22Rv1 (cell line): ENCODE results near the gene MEGF11.

Source experiments
- ZFX ChIP-seq: fragments of 450-650 bp; IDR thresholded peaks from 2 replicates; pipeline ENCODE4 v1.6.1; 2017; ENCODE audit warnings: antibody characterized with exemption, borderline replicate concordance
- TF ChIP-seq, protein P1 (sequence below): fragments of 450-650 bp; IDR thresholded peaks from 2 replicates; pipeline ENCODE4 v1.5.1; 2017; ENCODE audit warnings: mild to moderate bottlenecking

DNA sequence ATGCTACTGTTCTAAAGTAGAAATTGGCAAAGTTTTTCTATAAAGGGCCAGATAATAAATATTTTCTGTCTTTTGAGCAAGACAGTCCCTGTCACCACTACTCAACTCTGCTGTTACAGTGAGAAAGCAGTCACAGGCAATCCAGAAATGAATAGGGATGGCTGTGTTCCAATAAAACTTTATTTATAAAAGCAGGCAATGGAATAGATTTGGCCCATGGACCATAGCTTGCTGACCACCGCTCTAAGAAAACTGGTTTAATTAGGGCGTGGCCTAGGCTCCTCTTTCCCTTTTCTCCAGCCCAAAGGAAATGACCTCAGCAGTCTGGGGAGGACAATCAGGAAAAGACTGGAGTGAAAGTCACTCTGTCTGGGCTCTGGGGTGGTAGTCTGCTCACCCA lies 183.8 kb downstream of the MEGF11 start:
- TF ChIP-seq, protein P1, sequence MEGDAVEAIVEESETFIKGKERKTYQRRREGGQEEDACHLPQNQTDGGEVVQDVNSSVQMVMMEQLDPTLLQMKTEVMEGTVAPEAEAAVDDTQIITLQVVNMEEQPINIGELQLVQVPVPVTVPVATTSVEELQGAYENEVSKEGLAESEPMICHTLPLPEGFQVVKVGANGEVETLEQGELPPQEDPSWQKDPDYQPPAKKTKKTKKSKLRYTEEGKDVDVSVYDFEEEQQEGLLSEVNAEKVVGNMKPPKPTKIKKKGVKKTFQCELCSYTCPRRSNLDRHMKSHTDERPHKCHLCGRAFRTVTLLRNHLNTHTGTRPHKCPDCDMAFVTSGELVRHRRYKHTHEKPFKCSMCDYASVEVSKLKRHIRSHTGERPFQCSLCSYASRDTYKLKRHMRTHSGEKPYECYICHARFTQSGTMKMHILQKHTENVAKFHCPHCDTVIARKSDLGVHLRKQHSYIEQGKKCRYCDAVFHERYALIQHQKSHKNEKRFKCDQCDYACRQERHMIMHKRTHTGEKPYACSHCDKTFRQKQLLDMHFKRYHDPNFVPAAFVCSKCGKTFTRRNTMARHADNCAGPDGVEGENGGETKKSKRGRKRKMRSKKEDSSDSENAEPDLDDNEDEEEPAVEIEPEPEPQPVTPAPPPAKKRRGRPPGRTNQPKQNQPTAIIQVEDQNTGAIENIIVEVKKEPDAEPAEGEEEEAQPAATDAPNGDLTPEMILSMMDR: no peak
- TF ChIP-seq ZFX: no peak
